Right ventricle myocardium inferior (tissue), 1 donor: ENCODE measurements around the gene SLC1A5. TPM values are rescaled to one million over a fixed set of nuclear protein-coding genes. Genes with fewer than 3 reads are reported as not detected.

Experiments used
- ATAC-seq: fragments of 200-7000 bp; cut with Tn5 transposase; one replicate; pipeline ENCODE4 v1.9.1; 2020; ENCODE audit warnings: mild to moderate bottlenecking, moderate library complexity
- DNase-seq: peaks from one replicate; pipeline ENCODE4 v3.0.0; 2021; ENCODE audit errors: missing footprints
- intact Hi-C: fragments of 100-400 bp; cut with DNase I; formaldehyde crosslinking; loops from one replicate; pipeline ENCODE4 v1.11.0; 2022
- total RNA-seq: library from RNA; stranded (reverse); fragmentation: NEBNext Ultra II Directional; extraction: Animal tissue kit (Norgen Biotek cat#: 25700); gene quantifications from one replicate; pipeline ENCODE4 v1.2.1, GENCODE V29; 2021
- donor health status: DM: no; HTN: yes; CAD: no; lungs with severe emphysema.

Gene SLC1A5
- total RNA-seq, 1 donor from 2014 or later, result 10.1 TPM

DNA sequence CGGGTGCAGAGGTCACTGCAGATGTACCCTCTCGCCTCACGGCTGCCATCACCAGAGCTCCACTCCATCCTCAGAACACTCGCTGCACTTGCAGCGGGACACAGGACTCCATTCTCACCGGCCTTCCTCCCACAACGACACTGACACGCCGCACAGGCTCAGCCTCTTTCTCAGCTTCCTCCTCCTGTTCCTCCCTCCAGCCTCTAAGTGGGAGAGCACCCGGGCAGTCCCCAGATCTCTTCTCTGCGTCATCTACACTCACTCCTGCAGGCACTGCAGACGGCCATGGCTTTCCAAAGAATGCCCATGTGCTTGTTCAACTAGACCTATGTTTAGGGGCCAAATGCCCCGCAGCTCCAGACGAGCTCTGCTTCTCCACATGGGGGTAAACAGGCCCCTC lies 56.8 kb downstream of the SLC1A5 start:
- peak; percentile 60 for DNase-seq
- intact Hi-C loops, result no loop called here
- no peak for ATAC-seq

DNA sequence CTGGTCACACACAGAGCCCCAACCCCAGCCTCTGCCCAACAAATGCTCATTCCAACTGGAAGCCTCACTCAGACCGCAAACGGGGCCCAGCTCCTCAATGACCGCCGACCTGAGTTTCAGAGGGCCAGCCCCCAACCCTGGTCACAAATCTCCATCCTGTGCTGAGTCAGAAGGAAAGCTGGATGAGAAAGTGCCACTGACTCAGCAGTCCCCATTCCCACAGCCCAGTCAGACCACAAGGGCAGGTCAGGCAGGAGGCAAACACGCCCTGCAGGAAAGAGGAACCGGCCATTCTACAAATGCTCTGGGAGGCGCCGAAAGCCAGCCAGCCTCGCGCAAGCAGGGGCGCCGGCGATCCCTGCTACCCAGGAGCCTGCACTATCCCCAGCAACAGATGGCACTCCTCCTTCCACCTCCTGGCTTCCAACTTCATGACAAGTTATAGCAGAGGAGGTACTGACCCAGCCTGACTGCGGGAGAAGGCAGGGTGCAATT lies 57.3 kb downstream of the SLC1A5 start:
- intact Hi-C loops, result no loop called here
- DNase-seq (peak; percentile 87), ATAC-seq (no peak)

GRCh38 chr19:46730595-46730994 lies 57.8 kb downstream of the SLC1A5 start:
- intact Hi-C loops, result no loop called here
- ATAC-seq (no peak), DNase-seq (no peak)

DNA sequence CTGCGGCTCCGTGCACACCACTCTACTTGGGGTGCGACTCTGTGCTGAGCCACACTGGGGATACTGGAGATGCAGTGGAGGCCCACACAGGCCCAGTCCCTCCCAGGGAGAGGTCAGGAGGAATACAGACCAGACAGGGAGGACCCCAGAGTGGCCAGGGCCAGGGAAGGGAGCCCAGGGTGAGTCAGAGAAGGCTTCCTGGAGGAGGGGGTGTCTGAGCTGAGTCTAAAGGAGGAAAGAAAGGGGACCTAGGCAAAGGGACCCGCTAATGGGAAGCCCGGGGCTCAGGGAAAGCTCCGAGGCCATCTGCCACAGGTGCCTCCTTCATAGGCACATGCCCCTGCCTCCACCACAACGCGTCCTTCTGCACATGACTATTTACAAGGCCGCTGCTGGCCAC lies 58.2 kb downstream of the SLC1A5 start:
- DNase-seq (peak; percentile 16), ATAC-seq (no peak)
- intact Hi-C loops, result no loop called here

DNA sequence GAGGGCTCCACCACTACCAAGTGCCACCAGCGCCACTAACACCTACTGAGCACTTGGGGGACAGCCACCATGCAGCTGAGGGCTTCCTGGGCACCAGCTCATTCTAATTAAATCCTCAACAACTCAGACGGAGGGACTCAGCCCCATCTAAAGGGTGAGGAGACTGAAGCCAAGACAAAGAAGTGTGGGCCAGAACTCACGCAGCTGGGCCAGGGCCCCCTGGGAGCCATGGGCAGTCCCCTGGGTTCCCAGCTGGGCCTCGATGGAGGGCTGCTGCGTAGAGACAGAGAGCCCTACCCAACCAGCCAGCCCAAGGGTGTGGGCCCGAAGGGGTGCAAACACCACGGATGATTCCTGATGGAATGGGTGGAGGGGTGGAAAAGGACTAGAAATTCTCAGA lies 58.7 kb downstream of the SLC1A5 start:
- DNase-seq, result no peak
- intact Hi-C loops, result no loop called here
- ATAC-seq, result no peak

GRCh38 chr19:46728693-46729339 lies 59.6 kb downstream of the SLC1A5 start:
- ATAC-seq, result peak; percentile 62
- DNase-seq, result peak; percentile 93
- intact Hi-C loops, result loop anchor here (1.0 kb wide), 1 partner anchor 24 kb away; no protein-coding TSS in a partner anchor

GRCh38 chr19:46728208-46728607 lies 60.2 kb downstream of the SLC1A5 start:
- ATAC-seq, result peak; percentile 31
- intact Hi-C loops, result loop anchor here (1.0 kb wide), 1 partner anchor 23 kb away; no protein-coding TSS in a partner anchor
- DNase-seq, result peak; percentile 49

DNA sequence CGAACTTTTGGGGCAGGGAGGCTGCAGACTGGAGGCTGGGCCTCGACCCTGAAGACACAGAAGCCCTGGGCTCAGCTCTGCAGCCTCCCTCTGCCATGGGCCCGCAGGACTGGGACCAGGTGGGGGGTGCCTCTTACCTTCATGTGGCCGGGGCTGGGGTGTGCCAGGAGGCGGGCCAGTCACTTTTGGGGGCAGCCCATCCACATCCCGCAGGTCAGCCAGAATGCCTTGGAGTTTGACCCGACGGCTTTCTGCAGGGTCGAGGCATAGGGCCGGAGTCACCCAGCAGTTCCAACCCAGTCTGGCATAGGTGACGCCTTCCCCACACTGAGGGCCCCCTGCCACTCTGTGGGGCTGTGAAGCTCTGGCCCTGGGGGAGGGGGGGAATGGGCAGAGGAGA lies 60.6 kb downstream of the SLC1A5 start:
- DNase-seq (peak; percentile 34), ATAC-seq (no peak)
- intact Hi-C loops, result loop anchor here (1.0 kb wide), 1 partner anchor 22 kb away; no protein-coding TSS in a partner anchor

GRCh38 chr19:46726971-46727501 lies 61.4 kb downstream of the SLC1A5 start:
- ATAC-seq (no peak), DNase-seq (peak; percentile 32)
- intact Hi-C loops, result no loop called here

GRCh38 chr19:46726551-46726950 lies 61.8 kb downstream of the SLC1A5 start:
- intact Hi-C loops, result no loop called here
- DNase-seq (peak; percentile 62), ATAC-seq (no peak)

DNA sequence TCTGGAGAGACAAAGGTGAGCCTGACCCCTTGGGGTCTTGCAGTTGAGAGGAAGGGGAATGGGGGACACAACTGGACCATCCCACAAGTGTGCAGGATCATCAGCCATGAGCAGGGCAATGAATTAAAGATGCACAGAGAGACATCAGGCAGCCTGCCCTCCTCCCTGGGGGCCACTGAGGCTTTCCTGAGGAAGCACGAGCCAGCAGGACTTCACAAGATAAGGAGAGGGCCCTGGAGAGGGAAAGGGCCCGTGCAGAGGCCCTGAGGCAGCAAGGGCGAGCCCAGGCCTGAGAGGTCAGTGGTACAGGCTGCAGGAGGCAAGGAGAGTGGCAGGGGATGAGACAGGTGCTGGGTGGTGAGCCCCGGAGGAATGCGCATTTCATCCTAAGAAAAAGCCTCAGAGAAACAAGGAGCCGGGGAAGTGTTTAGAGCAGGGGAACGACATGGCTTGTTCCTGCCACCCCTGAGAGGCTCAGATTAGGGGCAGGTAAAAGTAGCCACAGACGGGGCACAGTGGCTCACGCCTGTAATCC lies 62.5 kb downstream of the SLC1A5 start:
- DNase-seq, result peak; percentile 50
- ATAC-seq, result no peak

GRCh38 chr19:46725036-46725820 lies 63.2 kb downstream of the SLC1A5 start:
- ATAC-seq (no peak), DNase-seq (peak; percentile 41)
- intact Hi-C loops, result no loop called here

More for the DNA sequence above, 62.5 kb downstream of the SLC1A5 start:
- intact Hi-C loops, result no loop called here

Other genes with a start within 250 kb of the SLC1A5 start
- 378 TPM for gene CALM3, start 187.3 kb downstream of the SLC1A5 start, total RNA-seq
- 3.8 TPM for gene PTGIR, start 163.5 kb downstream of the SLC1A5 start, total RNA-seq
- not detected for gene GNG8, start 152.4 kb downstream of the SLC1A5 start, total RNA-seq
- gene DACT3, start 127.4 kb downstream of the SLC1A5 start, total RNA-seq, result 14.1 TPM
- 9.6 TPM for gene PRKD2, start 71.5 kb downstream of the SLC1A5 start, total RNA-seq
- gene FKRP, start 42.5 kb downstream of the SLC1A5 start, total RNA-seq, result 16.2 TPM
- 51.4 TPM for gene STRN4, start 42.1 kb downstream of the SLC1A5 start, total RNA-seq
- 94.7 TPM for gene AP2S1, start 62.3 kb upstream of the SLC1A5 start, total RNA-seq
- gene ARHGAP35, start 72.4 kb upstream of the SLC1A5 start, total RNA-seq, result 64.4 TPM
- not detected for gene NPAS1, start 231.2 kb upstream of the SLC1A5 start, total RNA-seq